ENCODE data around the gene CROCC2.

Gene CROCC2

DNA sequence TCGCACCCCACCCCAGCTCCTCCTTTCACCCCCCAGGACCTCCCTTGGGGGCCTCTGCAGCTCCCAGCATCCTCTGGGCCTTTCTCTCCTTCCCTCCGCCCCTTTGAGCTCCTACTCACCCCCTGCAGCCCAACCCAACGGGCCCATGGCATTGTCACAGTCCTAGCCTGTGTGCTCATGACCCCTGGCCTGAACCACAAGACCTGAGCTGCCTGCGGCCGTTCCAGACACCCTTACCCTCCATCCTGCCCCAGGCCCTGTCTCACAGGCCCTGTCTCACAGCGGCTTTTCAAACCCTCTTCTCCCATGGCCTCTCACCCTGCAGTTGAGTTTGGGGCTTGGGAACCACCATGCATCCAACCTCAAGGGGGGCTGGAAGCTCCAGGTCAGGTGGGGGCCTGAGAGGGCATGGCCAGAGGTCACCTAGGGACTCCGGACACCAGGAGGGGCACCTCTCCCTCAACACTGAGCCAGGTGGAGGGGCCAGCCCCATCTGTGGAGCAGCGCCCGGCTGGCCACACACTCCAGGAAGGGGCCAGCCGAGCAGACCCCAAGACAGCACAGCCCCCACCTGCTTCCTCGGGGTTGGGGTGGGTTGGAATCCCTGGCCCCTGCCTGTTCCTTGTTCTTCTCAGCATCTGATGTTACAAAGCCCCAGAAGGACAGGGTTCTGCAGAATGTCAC, 17.1 kb upstream of the CROCC2 start:
- TF ChIP-seq, protein P1, sequence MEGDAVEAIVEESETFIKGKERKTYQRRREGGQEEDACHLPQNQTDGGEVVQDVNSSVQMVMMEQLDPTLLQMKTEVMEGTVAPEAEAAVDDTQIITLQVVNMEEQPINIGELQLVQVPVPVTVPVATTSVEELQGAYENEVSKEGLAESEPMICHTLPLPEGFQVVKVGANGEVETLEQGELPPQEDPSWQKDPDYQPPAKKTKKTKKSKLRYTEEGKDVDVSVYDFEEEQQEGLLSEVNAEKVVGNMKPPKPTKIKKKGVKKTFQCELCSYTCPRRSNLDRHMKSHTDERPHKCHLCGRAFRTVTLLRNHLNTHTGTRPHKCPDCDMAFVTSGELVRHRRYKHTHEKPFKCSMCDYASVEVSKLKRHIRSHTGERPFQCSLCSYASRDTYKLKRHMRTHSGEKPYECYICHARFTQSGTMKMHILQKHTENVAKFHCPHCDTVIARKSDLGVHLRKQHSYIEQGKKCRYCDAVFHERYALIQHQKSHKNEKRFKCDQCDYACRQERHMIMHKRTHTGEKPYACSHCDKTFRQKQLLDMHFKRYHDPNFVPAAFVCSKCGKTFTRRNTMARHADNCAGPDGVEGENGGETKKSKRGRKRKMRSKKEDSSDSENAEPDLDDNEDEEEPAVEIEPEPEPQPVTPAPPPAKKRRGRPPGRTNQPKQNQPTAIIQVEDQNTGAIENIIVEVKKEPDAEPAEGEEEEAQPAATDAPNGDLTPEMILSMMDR (IDR thresholded peaks at IDR 0.05), result no peak
- no peaks in the 10 kb centered on the region for H3K79me2 ChIP-seq
- no peak overlapping the region for H3K4me3 ChIP-seq (ENCODE audit: low read depth, low read length)
- H2AFZ ChIP-seq, result no peak overlapping the region
- H3K9ac ChIP-seq, result no peak overlapping the region
- H3K9me3 ChIP-seq (ENCODE audit: control insufficient read depth, low read length), result no peaks in the 10 kb centered on the region
- H3K36me3 ChIP-seq (ENCODE audit: control insufficient read depth, insufficient read depth, low read length), result no peaks in the 10 kb centered on the region
- no peak overlapping the region for H3K4me2 ChIP-seq (ENCODE audit: low read length)
- no peaks in the 10 kb centered on the region for H3K27me3 ChIP-seq (ENCODE audit: control insufficient read depth, insufficient read depth, low read length)
- H3K27ac ChIP-seq, result no peak overlapping the region
- no peaks in the 10 kb centered on the region for H3K4me1 ChIP-seq

GRCh38 chr2:240889601-240890560, 16.3 kb upstream of the CROCC2 start:
- H3K9ac ChIP-seq, result no peak overlapping the region
- no peaks in the 10 kb centered on the region for H3K79me2 ChIP-seq
- no peaks in the 10 kb centered on the region for H3K9me3 ChIP-seq (ENCODE audit: control insufficient read depth, low read length)
- TF ChIP-seq, protein P1 (IDR thresholded peaks at IDR 0.05), result no peak
- H3K27ac ChIP-seq, result no peak overlapping the region
- no peak overlapping the region for H3K4me2 ChIP-seq (ENCODE audit: low read length)
- no peaks in the 10 kb centered on the region for H3K4me1 ChIP-seq
- no peaks in the 10 kb centered on the region for H3K27me3 ChIP-seq (ENCODE audit: control insufficient read depth, insufficient read depth, low read length)
- no peak overlapping the region for H3K4me3 ChIP-seq (ENCODE audit: low read depth, low read length)
- H2AFZ ChIP-seq, result no peak overlapping the region
- H3K36me3 ChIP-seq (ENCODE audit: control insufficient read depth, insufficient read depth, low read length), result no peaks in the 10 kb centered on the region

- no peaks in the 10 kb centered on the region for H3K9me3 ChIP-seq (ENCODE audit: control insufficient read depth, low read length)
- H2AFZ ChIP-seq, result no peak overlapping the region
- H3K79me2 ChIP-seq, result no peaks in the 10 kb centered on the region
- TF ChIP-seq, protein P1 (IDR thresholded peaks at IDR 0.05), result no peak
- no peaks in the 10 kb centered on the region for H3K4me1 ChIP-seq
- no peaks in the 10 kb centered on the region for H3K36me3 ChIP-seq (ENCODE audit: control insufficient read depth, insufficient read depth, low read length)
- H3K4me3 ChIP-seq (ENCODE audit: low read depth, low read length), result no peak overlapping the region
- H3K4me2 ChIP-seq (ENCODE audit: low read length), result no peak overlapping the region
- H3K27ac ChIP-seq, result no peak overlapping the region
- no peaks in the 10 kb centered on the region for H3K27me3 ChIP-seq (ENCODE audit: control insufficient read depth, insufficient read depth, low read length)
- no peak overlapping the region for H3K9ac ChIP-seq
Observed at GRCh38 chr2:240890691-240891090, 15.4 kb upstream of the CROCC2 start.

DNA sequence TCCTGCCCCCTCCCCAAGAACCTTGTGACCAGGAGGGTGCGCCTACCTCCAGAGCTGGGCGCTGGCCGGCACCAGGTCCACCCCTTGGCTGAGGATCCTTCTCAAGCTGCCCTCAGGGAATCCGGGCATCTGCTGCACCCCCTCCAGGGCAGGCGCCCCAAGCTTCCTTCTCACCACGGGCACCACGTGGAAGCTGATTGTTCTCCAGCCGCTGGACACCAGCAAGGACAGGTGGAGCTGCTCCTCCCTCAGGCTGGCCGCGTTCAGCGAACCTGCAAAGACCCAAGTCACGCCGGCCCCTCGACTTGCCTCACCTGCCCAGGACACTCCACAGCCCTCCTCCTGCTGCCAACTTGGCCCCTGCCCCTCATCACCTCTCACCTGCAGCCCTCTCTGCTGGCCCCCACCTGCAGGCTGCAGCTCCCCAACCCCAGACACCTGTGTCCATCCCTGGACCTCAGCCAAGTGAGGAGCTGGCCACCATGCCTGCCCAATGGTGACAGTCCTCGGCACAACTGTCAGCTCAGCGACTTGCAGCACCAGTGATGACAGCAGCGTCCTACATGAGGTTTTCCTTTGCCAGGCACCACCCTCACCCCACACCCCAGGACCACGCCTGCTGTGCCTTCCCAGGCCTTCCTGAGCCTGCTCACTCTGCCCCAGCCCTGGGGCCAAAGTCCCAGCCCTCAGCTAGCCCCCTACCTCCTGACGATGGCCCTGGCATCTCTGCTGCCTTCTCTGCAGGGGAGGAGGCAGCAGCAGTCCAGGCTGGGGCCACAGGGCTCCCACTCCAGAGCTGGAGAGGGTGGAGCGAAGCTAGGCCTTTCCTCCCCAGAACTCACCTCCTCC, 14.4 kb upstream of the CROCC2 start:
- Histone ChIP-seq H3K27ac (no peak overlapping the region), H3K4me2 (ENCODE audit: low read length) (no peak overlapping the region), H3K79me2 (no peaks in the 10 kb centered on the region), H2AFZ (no peak overlapping the region), H3K9ac (no peak overlapping the region), H3K9me3 (ENCODE audit: control insufficient read depth, low read length) (no peaks in the 10 kb centered on the region), H3K4me3 (ENCODE audit: low read depth, low read length) (no peak overlapping the region), H3K27me3 (ENCODE audit: control insufficient read depth, insufficient read depth, low read length) (no peaks in the 10 kb centered on the region), H3K4me1 (no peaks in the 10 kb centered on the region), H3K36me3 (ENCODE audit: control insufficient read depth, insufficient read depth, low read length) (no peaks in the 10 kb centered on the region)
- TF ChIP-seq, protein P1 (IDR thresholded peaks at IDR 0.05), result no peak

All from parathyroid adenoma (tissue), 2 donors.